H9 (cell line): ENCODE results near the gene LZTS3. TPM values are rescaled to one million over a fixed set of nuclear protein-coding genes. Genes with fewer than 3 reads are reported as not detected.

ENCODE experiments used
- DNase-seq: peaks from one replicate; pipeline ENCODE4 v3.0.0-alpha.2; 2017
- H2AFZ ChIP-seq: one replicate; pipeline ENCODE4 v1.6.1; 2013; ENCODE audit warnings: mild to moderate bottlenecking, low read length, control low read depth, moderate library complexity
- H2AK5ac ChIP-seq: 2 replicates; pipeline ENCODE4 v1.6.1; 2013; ENCODE audit warnings: low read length, control low read depth, mixed read lengths; ENCODE audit not compliant: insufficient read length
- H2BK120ac ChIP-seq: one replicate; pipeline ENCODE4 v1.6.1; 2013; ENCODE audit warnings: low read depth, mild to moderate bottlenecking, low read length, control low read depth, inconsistent platforms; ENCODE audit not compliant: poor library complexity, severe bottlenecking
- H2BK12ac ChIP-seq: 2 replicates; pipeline ENCODE4 v1.6.1; 2013; ENCODE audit warnings: low read length, control low read depth, mixed read lengths, low read depth; ENCODE audit not compliant: insufficient read length
- H2BK15ac ChIP-seq: 2 replicates; pipeline ENCODE4 v1.6.1; 2013; ENCODE audit warnings: low read depth, low read length, control low read depth
- H2BK20ac ChIP-seq: one replicate; pipeline ENCODE4 v1.6.1; 2013; ENCODE audit warnings: low read depth, mild to moderate bottlenecking, low read length, control low read depth, inconsistent platforms; ENCODE audit not compliant: poor library complexity, severe bottlenecking
- H2BK5ac ChIP-seq: 2 replicates; pipeline ENCODE4 v1.6.1; 2013; ENCODE audit warnings: low read length, control low read depth, mixed read lengths; ENCODE audit not compliant: insufficient read length
- H3K14ac ChIP-seq: 2 replicates; pipeline ENCODE4 v1.6.1; 2013; ENCODE audit warnings: low read length, control low read depth; ENCODE audit not compliant: insufficient read depth
- H3K18ac ChIP-seq: 2 replicates; pipeline ENCODE4 v1.6.1; 2013; ENCODE audit warnings: low read depth, mild to moderate bottlenecking, mixed read lengths, low read length, control low read depth; ENCODE audit not compliant: insufficient read length
- H3K23ac ChIP-seq: 2 replicates; pipeline ENCODE4 v1.6.1; 2013; ENCODE audit warnings: low read length, control low read depth, mixed read lengths, low read depth; ENCODE audit not compliant: insufficient read length
- H3K23me2 ChIP-seq: 2 replicates; pipeline ENCODE4 v1.6.1; 2013; ENCODE audit warnings: low read depth, mild to moderate bottlenecking, mixed read lengths, low read length, control low read depth; ENCODE audit not compliant: insufficient read length, poor library complexity, severe bottlenecking
- H3K27ac ChIP-seq: 2 replicates; pipeline ENCODE4 v1.5.1; 2013; ENCODE audit warnings: low read length, control low read depth, mixed read lengths, low read depth; ENCODE audit not compliant: insufficient read length
- H3K27me3 ChIP-seq: 2 replicates; pipeline ENCODE4 v1.6.1; 2013; ENCODE audit warnings: low read length, control low read depth, inconsistent platforms; ENCODE audit not compliant: insufficient read depth
- H3K4ac ChIP-seq: 2 replicates; pipeline ENCODE4 v1.6.1; 2013; ENCODE audit warnings: low read depth, mild to moderate bottlenecking, control low read depth, inconsistent platforms, low read length, moderate library complexity
- H3K4me1 ChIP-seq: 2 replicates; pipeline ENCODE4 v1.6.1; 2013; ENCODE audit warnings: low read length, control low read depth, inconsistent platforms; ENCODE audit not compliant: insufficient read depth
- H3K4me2 ChIP-seq: 2 replicates; pipeline ENCODE4 v1.6.1; 2013; ENCODE audit warnings: low read length, control low read depth, mixed read lengths; ENCODE audit not compliant: insufficient read length, insufficient read depth
- H3K56ac ChIP-seq: 2 replicates; pipeline ENCODE4 v1.6.1; 2013; ENCODE audit warnings: low read depth, mild to moderate bottlenecking, mixed read lengths, low read length, control low read depth; ENCODE audit not compliant: insufficient read length
- H3K79me1 ChIP-seq: 2 replicates; pipeline ENCODE4 v1.6.1; 2013; ENCODE audit warnings: low read depth, mild to moderate bottlenecking, moderate library complexity, low read length, control low read depth, inconsistent platforms; ENCODE audit not compliant: insufficient read depth, poor library complexity, severe bottlenecking
- H3K79me2 ChIP-seq: 2 replicates; pipeline ENCODE4 v1.6.1; 2013; ENCODE audit warnings: low read length, control low read depth, inconsistent platforms; ENCODE audit not compliant: insufficient read depth
- H3K9ac ChIP-seq: 2 replicates; pipeline ENCODE4 v1.6.1; 2013; ENCODE audit warnings: low read length, control low read depth, mixed read lengths; ENCODE audit not compliant: insufficient read length; ENCODE audit errors: extremely low read depth
- H3K9me3 ChIP-seq: one replicate; pipeline ENCODE4 v1.6.1; 2013; ENCODE audit warnings: low read depth, low read length, inconsistent platforms; ENCODE audit not compliant: control insufficient read depth
- H3T11ph ChIP-seq: one replicate; pipeline ENCODE4 v1.6.1; 2013; ENCODE audit warnings: mild to moderate bottlenecking, low read length, control low read depth, inconsistent platforms
- H4K20me1 ChIP-seq: one replicate; pipeline ENCODE4 v1.6.1; 2013; ENCODE audit not compliant: control insufficient read depth, insufficient read length, insufficient read depth
- H4K5ac ChIP-seq: 2 replicates; pipeline ENCODE4 v1.6.1; 2013; ENCODE audit warnings: low read depth, mild to moderate bottlenecking, mixed read lengths, low read length, control low read depth; ENCODE audit not compliant: insufficient read length
- H4K8ac ChIP-seq: replicated peaks from 2 replicates; pipeline ENCODE4 v1.6.1; 2013; ENCODE audit warnings: low read length, control low read depth, mixed read lengths, low read depth; ENCODE audit not compliant: insufficient read length
- H4K91ac ChIP-seq: 2 replicates; pipeline ENCODE4 v1.6.1; 2013; ENCODE audit warnings: low read depth, mild to moderate bottlenecking, moderate library complexity, mixed read lengths, low read length, control low read depth; ENCODE audit not compliant: insufficient read length
- H3K27ac Mint-ChIP-seq, 3 experiments: 2 replicates in 2 of 3; 3 replicates in 1 of 3; pipeline ENCODE4 v1.8.0; 2020 to 2021; ENCODE audit warnings: mixed read lengths in 3 of 3, mild to moderate bottlenecking in 1 of 3, moderate library complexity in 1 of 3
- H3K27me3 Mint-ChIP-seq: 2 replicates; pipeline ENCODE4 v1.8.0; 2021; ENCODE audit warnings: low read depth, mild to moderate bottlenecking, moderate library complexity, mixed read lengths
- H3K36me3 Mint-ChIP-seq, 3 experiments: 2 replicates in 2 of 3; 3 replicates in 1 of 3; pipeline ENCODE4 v1.8.0; 2020 to 2021; ENCODE audit warnings: low read depth in 3 of 3, mixed read lengths in 3 of 3; ENCODE audit not compliant: insufficient read depth in 1 of 3
- H3K4me1 Mint-ChIP-seq, 2 experiments: 2 replicates each; pipeline ENCODE4 v1.8.0; 2020; ENCODE audit warnings: mixed read lengths in 2 of 2
- H3K4me3 Mint-ChIP-seq, 2 experiments: 2 replicates in 1 of 2; 3 replicates in 1 of 2; pipeline ENCODE4 v1.8.0; 2020 to 2021; ENCODE audit warnings: mild to moderate bottlenecking in 2 of 2, mixed read lengths in 2 of 2, moderate library complexity in 1 of 2
- H3K9me3 Mint-ChIP-seq, 2 experiments: 2 replicates in 1 of 2; 3 replicates in 1 of 2; pipeline ENCODE4 v1.8.0; 2020; ENCODE audit warnings: mild to moderate bottlenecking in 2 of 2, mixed read lengths in 2 of 2, moderate library complexity in 1 of 2
- CTCF ChIP-seq: fragments of 200-600 bp; sonication (generic); conservative IDR thresholded peaks from 3 replicates; pipeline ENCODE4 v1.8.0; 2021; ENCODE audit warnings: antibody characterized with exemption, mild to moderate bottlenecking
- WGBS: extraction: QIAGEN DNeasy Blood & Tissue Kit; methylation state at CpG from one replicate; pipeline ENCODE4 v1.1.7; 2013; ENCODE audit warnings: missing lambda C conversion rate, low lambda C conversion rate, mixed read lengths; ENCODE audit not compliant: insufficient read length; ENCODE audit errors: extremely low coverage; 5-methylcytosine and 5-hydroxymethylcytosine counted together
- total RNA-seq: library from RNA; stranded (reverse); gene quantifications from 2 replicates; pipeline ENCODE4 v1.2.1, GENCODE V29; 2021

LZTS3 gene
- total RNA-seq, 1 experiment from 2014 or later: 20.8 TPM

GRCh38 chr20:3209257-3209945 lies 36.1 kb upstream of the LZTS3 start, which contains the start of gene ITPA:
ITPA (plus strand) TSS chr20:3209498; CDS start chr20:3209552, 54 bp downstream.
- Histone ChIP-seq H3K18ac (no peak within 1 kb of the TSS), H3K27me3 (no peaks in the 10 kb centered on the region), H3K9me3 (no peaks in the 10 kb centered on the region), H4K8ac (no peak within 1 kb of the TSS), H3K4me1 (no peaks in the 10 kb centered on the region), H2AFZ (peak within 1 kb of the TSS; percentile 46), H2BK20ac (no peak within 1 kb of the TSS), H4K91ac (no peak within 1 kb of the TSS), H2AK5ac (no peak within 1 kb of the TSS), H3K4ac (no peak within 1 kb of the TSS), H3K23me2 (peaks cover 14% of the 10 kb centered on the region), H2BK12ac (no peak within 1 kb of the TSS), H3K79me2 (peaks cover 9% of the 10 kb centered on the region; the same call in 1 of the 2 replicates), H2BK120ac (no peak within 1 kb of the TSS), H2BK5ac (no peak within 1 kb of the TSS), H3K27ac (no peak within 1 kb of the TSS), H3K56ac (no peak within 1 kb of the TSS), H3K23ac (no peak within 1 kb of the TSS), H3K9ac (peak within 1 kb of the TSS; percentile 75), H3T11ph (no peak within 1 kb of the TSS), H4K5ac (no peak within 1 kb of the TSS), H4K20me1 (peaks cover 4% of the 10 kb centered on the region), H3K79me1 (peaks cover 2% of the 10 kb centered on the region), H3K4me2 (peak within 1 kb of the TSS; percentile 95), H2BK15ac (no peak within 1 kb of the TSS), H3K14ac (no peak within 1 kb of the TSS)
- no peaks in the 10 kb centered on the region for H3K9me3 Mint-ChIP-seq
- peak within 1 kb of the TSS; percentile 92 to 98 for H3K4me3 Mint-ChIP-seq
- no peak for TF ChIP-seq CTCF
- WGBS: no CpG with 5 or more reads among the region's 48 CpGs
- no peaks in the 10 kb centered on the region for H3K27me3 Mint-ChIP-seq
- peak within 1 kb of the TSS; percentile 76 to 99 (median 98) for H3K27ac Mint-ChIP-seq
- H3K4me1 Mint-ChIP-seq: peaks cover 10 to 18% of the 10 kb centered on the region in 2 experiments; a peak in 3 of 4 replicates
- peaks cover 16 to 20% (median 17%) of the 10 kb centered on the region in 3 experiments; a peak in 6 of 7 replicates for H3K36me3 Mint-ChIP-seq
- peak; percentile 67 for DNase-seq
